ENCODE results near the gene TMEM109.

The TMEM109 gene

GRCh38 chr11:60970890-60971289 lies 56.9 kb downstream of the TMEM109 start:
- DNase-seq (ENCODE audit: low spot score): no peak

- DNase-seq (ENCODE audit: low spot score): no peak
Measured at GRCh38 chr11:60971520-60971919, 57.6 kb downstream of the TMEM109 start, which contains the start of gene CD6. TSS of gene CD6 (plus strand) at chr11:60971680. CDS start at chr11:60971866, 186 bp downstream.

GRCh38 chr11:60972182-60973030 lies 58.4 kb downstream of the TMEM109 start:
- DNase-seq (ENCODE audit: low spot score): no peak

Data from putamen (tissue), 1 donor.